Head of caudate nucleus (tissue), 42 donors: ENCODE data around the gene TYRO3.

Experiments
- DNase-seq, 42 donors: peaks; one replicate each; pipeline versions ENCODE4 v3.0.0 to v3.0.0-alpha.2; 2020 to 2021; ENCODE audit warnings: mixed read lengths in 7 of 42
- intact Hi-C: fragments of 100-400 bp; cut with DNase I; formaldehyde crosslinking; loops from one replicate; pipeline ENCODE4 v1.15.0; 2022

Gene TYRO3

GRCh38 chr15:41629463-41629862 lies 70.5 kb downstream of the TYRO3 start:
- intact Hi-C loops, result no loop called here
- DNase-seq, result no peak

GRCh38 chr15:41629883-41630282 lies 70.9 kb downstream of the TYRO3 start:
- intact Hi-C loops, result no loop called here
- no peak for DNase-seq

GRCh38 chr15:41630616-41631217 lies 71.7 kb downstream of the TYRO3 start:
- intact Hi-C loops, result no loop called here
- no peak for DNase-seq

GRCh38 chr15:41631880-41632470 lies 73.0 kb downstream of the TYRO3 start:
- intact Hi-C loops, result no loop called here
- no peak for DNase-seq
